Uterus (tissue), 4 donors: ENCODE measurements around the gene RARB. TPM values are rescaled to one million over a fixed set of nuclear protein-coding genes. Genes with fewer than 3 reads are reported as not detected.

Experiments used
- DNase-seq, 2 donors: peaks; one replicate each; pipeline ENCODE4 v3.0.0-alpha.2; 2019 to 2020
- H3K27ac ChIP-seq, 2 donors: fragments of 200-600 bp; sonication (generic); 1 replicate in 1 of 2; 2 replicates in 1 of 2; pipeline ENCODE4 v1.5.1; 2016 to 2018
- H3K27me3 ChIP-seq, 2 donors: fragments of 200-600 bp; sonication (generic); one replicate each; pipeline ENCODE4 v1.5.1; 2018 to 2019; ENCODE audit warnings: control low read depth in 1 of 2
- H3K36me3 ChIP-seq, 2 donors: fragments of 200-600 bp; sonication (generic); one replicate each; pipeline ENCODE4 v1.5.1; 2019; ENCODE audit warnings: control low read depth in 1 of 2
- H3K4me1 ChIP-seq, 2 donors: fragments of 200-600 bp; sonication (generic); one replicate each; pipeline ENCODE4 v1.5.1; 2018 to 2019; ENCODE audit warnings: control low read depth in 1 of 2
- H3K4me3 ChIP-seq, 2 donors: fragments of 200-600 bp; sonication (generic); 1 replicate in 1 of 2; 2 replicates in 1 of 2; pipeline ENCODE4 v1.5.1; 2018 to 2019; ENCODE audit warnings: mild to moderate bottlenecking in 1 of 2
- H3K9me3 ChIP-seq, 2 donors: fragments of 200-600 bp; sonication (generic); one replicate each; pipeline ENCODE4 v1.5.1; 2019; ENCODE audit warnings: control low read depth in 1 of 2
- CTCF ChIP-seq, 4 experiments: fragments of 200-600 bp in 2 of 4; fragments of 450-650 bp in 2 of 4; sonication (generic) in 2 of 4; IDR thresholded peaks; one replicate each; pipeline ENCODE4 v1.5.1; 2016 to 2019; ENCODE audit warnings: antibody characterized with exemption in 4 of 4, mild to moderate bottlenecking in 2 of 4, moderate library complexity in 1 of 4
- POLR2A ChIP-seq, 2 donors: fragments of 450-650 bp; IDR thresholded peaks; one replicate each; pipeline ENCODE4 v1.6.1; 2016; ENCODE audit warnings: antibody characterized with exemption in 2 of 2, mild to moderate bottlenecking in 1 of 2, moderate library complexity in 1 of 2
- intact Hi-C: fragments of 100-400 bp; cut with DNase I; formaldehyde crosslinking; loops from one replicate; pipeline ENCODE4 v1.15.1; 2023; ENCODE audit warnings: low total_unique reads
- total RNA-seq, 4 donors: library from RNA; depleted of rRNA in 3 of 4; stranded (reverse); fragments of >200 nt in 3 of 4; gene quantifications; one replicate each; pipeline versions ENCODE4 v1.1.0 to v1.2.4, GENCODE V29; 2014 to 2023
- donor health status: DM: yes; HTN: yes; CAD: no.

The RARB gene
- total RNA-seq, 4 donors from 2014 or later: 6.7 to 63.0 (median 14.5) TPM

GRCh38 chr3:25610167-25610566 is 182.1 kb downstream of the RARB start:
- Histone ChIP-seq H3K27me3 (no peaks in the 10 kb centered on the region), H3K9me3 (no peaks in the 10 kb centered on the region), H3K27ac (no peak overlapping the region), H3K4me3 (no peak overlapping the region), H3K4me1 (no peaks in the 10 kb centered on the region), H3K36me3 (no peaks in the 10 kb centered on the region)
- no peak for TF ChIP-seq CTCF (IDR thresholded peaks at IDR 0.05)
- no peak for TF ChIP-seq POLR2A (IDR thresholded peaks at IDR 0.05)
- intact Hi-C loops: no loop called here
- DNase-seq: no peak

- Histone ChIP-seq H3K36me3 (no peaks in the 10 kb centered on the region), H3K27me3 (no peaks in the 10 kb centered on the region), H3K9me3 (no peaks in the 10 kb centered on the region), H3K4me1 (no peaks in the 10 kb centered on the region), H3K4me3 (no peak overlapping the region), H3K27ac (no peak overlapping the region)
- TF ChIP-seq CTCF (IDR thresholded peaks at IDR 0.05) (no peak), POLR2A (IDR thresholded peaks at IDR 0.05) (no peak)
- no peak for DNase-seq
- intact Hi-C loops: no loop called here
Observed at GRCh38 chr3:25610779-25611178, 182.7 kb downstream of the RARB start.

GRCh38 chr3:25611193-25611592 is 183.1 kb downstream of the RARB start:
- DNase-seq: no peak
- no peak overlapping the region for H3K27ac ChIP-seq

GRCh38 chr3:25618028-25618427 is 190.0 kb downstream of the RARB start:
- H3K36me3 ChIP-seq: no peaks in the 10 kb centered on the region
- H3K4me1 ChIP-seq: no peaks in the 10 kb centered on the region
- intact Hi-C loops: no loop called here
- H3K27me3 ChIP-seq: no peaks in the 10 kb centered on the region
- H3K9me3 ChIP-seq: no peaks in the 10 kb centered on the region
- TF ChIP-seq POLR2A (IDR thresholded peaks at IDR 0.05) (no peak), CTCF (IDR thresholded peaks at IDR 0.05) (no peak)
- no peak overlapping the region for H3K27ac ChIP-seq
- no peak overlapping the region for H3K4me3 ChIP-seq
- no peak for DNase-seq

More at GRCh38 chr3:25611193-25611592, 183.1 kb downstream of the RARB start:
- Histone ChIP-seq H3K9me3 (no peaks in the 10 kb centered on the region), H3K4me3 (no peak overlapping the region), H3K4me1 (no peaks in the 10 kb centered on the region), H3K27me3 (no peaks in the 10 kb centered on the region), H3K36me3 (no peaks in the 10 kb centered on the region)
- TF ChIP-seq POLR2A (IDR thresholded peaks at IDR 0.05) (no peak), CTCF (IDR thresholded peaks at IDR 0.05) (no peak)
- intact Hi-C loops: no loop called here

GRCh38 chr3:25619382-25619781 is 191.3 kb downstream of the RARB start:
- Histone ChIP-seq H3K27ac (no peak overlapping the region), H3K4me1 (no peaks in the 10 kb centered on the region), H3K27me3 (no peaks in the 10 kb centered on the region), H3K9me3 (no peaks in the 10 kb centered on the region), H3K4me3 (no peak overlapping the region), H3K36me3 (no peaks in the 10 kb centered on the region)
- TF ChIP-seq POLR2A (IDR thresholded peaks at IDR 0.05): no peak
- no peak for TF ChIP-seq CTCF (IDR thresholded peaks at IDR 0.05)
- no peak for DNase-seq
- intact Hi-C loops: no loop called here
